Activated CD8-positive, alpha-beta memory T cell treated with anti-CD3 and anti-CD28 coated beads, Interleukin-2, amount 50 U/mL, for 24 hours (primary cell): ENCODE measurements around the gene HLTF.
"Not testable (repeated sequence)": the region's sequence is repeated elsewhere in the genome, so short reads cannot be mapped to it uniquely, and the experiment has no call there.

ENCODE experiments used
- DNase-seq: peaks from one replicate; pipeline ENCODE4 v3.0.0-alpha.2; 2020; ENCODE audit errors: extremely low read depth

The HLTF gene

GRCh38 chr3:148991219-148992026 is 94.9 kb downstream of the HLTF start, which contains the start of gene GYG1:
GYG1 (plus strand) TSS chr3:148991540; CDS start chr3:148991641, 101 bp downstream.
- DNase-seq, result peak; percentile 42

GRCh38 chr3:148990236-148990635 is 96.1 kb downstream of the HLTF start:
- DNase-seq, result no peak

GRCh38 chr3:148987551-148987950 is 98.8 kb downstream of the HLTF start:
- DNase-seq, result not testable (repeated sequence)

- no peak for DNase-seq
Observed at GRCh38 chr3:148981273-148981672, 105.1 kb downstream of the HLTF start.
